Measurements from ENCODE around the gene HNRNPD.
A peak's percentile ranks its signal among the peaks of the same experiment; 100 is the strongest.

The HNRNPD gene

DNA sequence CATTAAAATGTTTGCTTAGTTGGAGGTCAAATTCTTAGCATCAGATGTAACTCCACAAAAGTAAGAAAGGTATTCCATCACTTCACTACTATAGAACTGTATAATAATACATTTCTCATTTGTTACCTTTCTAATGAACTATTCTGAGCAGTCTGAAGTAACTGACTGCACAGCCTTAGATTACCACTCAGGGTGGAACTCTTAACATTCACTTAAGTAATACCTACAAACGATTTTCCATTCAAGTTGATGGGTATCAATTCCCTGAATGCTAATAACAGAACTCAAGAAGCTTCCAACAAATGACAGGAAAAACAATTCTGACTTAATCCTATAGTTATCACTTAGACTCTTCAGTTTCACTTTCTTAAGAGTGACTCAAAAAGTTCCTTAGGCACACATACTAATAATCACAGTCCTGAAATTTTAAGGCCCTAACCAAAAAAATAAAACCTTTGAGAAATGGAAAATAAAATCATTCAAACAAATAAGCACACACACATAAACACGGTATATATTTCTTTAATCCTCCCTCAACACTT lies 20.9 kb downstream of the HNRNPD start:
- Histone ChIP-seq H4K91ac (ENCODE audit: low read length) (no peak overlapping the region), H3K14ac (ENCODE audit: low read length in 2 of 2) (no peak overlapping the region), H3K27ac (ENCODE audit: low read length, poor library complexity, severe bottlenecking) (no peak overlapping the region), H3K23ac (ENCODE audit: low read length in 2 of 2) (no peak overlapping the region), H2BK12ac (ENCODE audit: low read length in 2 of 2) (no peak overlapping the region), H3K4me2 (ENCODE audit: low read length, poor library complexity, severe bottlenecking) (no peak overlapping the region), H3K4me3 (ENCODE audit: insufficient read depth in 1 of 2, low read depth in 1 of 2, low read length in 2 of 2) (no peak overlapping the region), H2AK5ac (ENCODE audit: low read length, severe bottlenecking) (no peak overlapping the region), H4K8ac (ENCODE audit: low read length) (no peak overlapping the region), H2BK5ac (ENCODE audit: low read depth, low read length, poor library complexity, severe bottlenecking) (no peak overlapping the region), H3K4ac (ENCODE audit: low read depth in 1 of 2, low read length in 2 of 2) (no peak overlapping the region), H3K9ac (ENCODE audit: low read length) (peak overlapping the region; percentile 61), H3K9me3 (ENCODE audit: control insufficient read depth, low read length) (no peaks in the 10 kb centered on the region), H3K18ac (ENCODE audit: low read depth in 1 of 2, low read length in 2 of 2) (no peak overlapping the region), H3K4me1 (ENCODE audit: control insufficient read depth, insufficient read depth, low read depth, low read length) (peaks cover 1% of the 10 kb centered on the region), H2BK15ac (ENCODE audit: low read depth, poor library complexity, severe bottlenecking) (no peak overlapping the region), H3K27me3 (ENCODE audit: control insufficient read depth in 1 of 2, insufficient read depth in 1 of 2, low read length in 2 of 2) (no peaks in the 10 kb centered on the region), H3K36me3 (ENCODE audit: control insufficient read depth in 1 of 2, insufficient read depth in 2 of 2, low read depth in 1 of 2, low read length in 2 of 2) (peaks cover 17 to 80% of the 10 kb centered on the region in 2 experiments), H2BK120ac (ENCODE audit: low read depth, low read length) (no peak overlapping the region), H2AFZ (ENCODE audit: low read depth, low read length) (no peak overlapping the region), H3K79me1 (replicated peaks; ENCODE audit: low read length, poor library complexity, severe bottlenecking) (peaks cover 9% of the 10 kb centered on the region)
- DNase-seq: peak; percentile 33
- 73% methylated on average over 2 of the region's 2 CpGs for WGBS

DNA sequence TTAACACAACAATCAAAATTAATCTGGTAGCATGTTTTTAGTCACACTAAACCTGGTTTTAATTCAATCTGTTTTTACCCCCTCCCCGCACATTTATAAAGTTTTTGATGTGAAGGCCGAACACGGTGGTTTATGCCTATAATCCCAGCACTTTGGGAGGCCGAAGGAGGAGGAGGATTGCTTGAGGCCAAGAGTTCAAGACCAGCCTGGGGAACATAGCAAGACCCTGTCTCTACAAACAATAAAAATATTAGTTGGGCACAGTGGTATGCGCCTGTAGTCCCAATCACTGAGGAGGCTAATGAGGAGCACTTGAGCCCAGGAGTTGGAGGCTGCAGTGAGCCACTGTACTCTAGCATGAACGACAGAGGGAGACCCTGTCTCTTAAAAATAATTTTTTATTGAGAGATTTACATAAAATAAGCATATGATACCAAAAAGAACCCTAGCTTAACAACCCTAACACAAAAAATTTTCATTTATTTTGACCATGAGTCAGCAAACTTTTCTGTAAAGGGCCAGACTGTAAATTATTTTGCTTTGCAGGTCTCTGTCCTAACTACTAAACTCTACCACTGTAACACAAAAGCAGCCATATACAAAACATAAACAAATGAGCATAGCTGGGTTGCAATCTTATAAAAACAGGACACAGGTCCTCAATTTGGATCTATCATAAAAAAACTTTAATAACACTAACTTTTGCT lies 21.5 kb downstream of the HNRNPD start:
- Histone ChIP-seq H2BK5ac (ENCODE audit: low read depth, low read length, poor library complexity, severe bottlenecking) (no peak overlapping the region), H3K4me2 (ENCODE audit: low read length, poor library complexity, severe bottlenecking) (no peak overlapping the region), H3K4ac (ENCODE audit: low read depth in 1 of 2, low read length in 2 of 2) (no peak overlapping the region), H3K14ac (ENCODE audit: low read length in 2 of 2) (no peak overlapping the region), H2AFZ (ENCODE audit: low read depth, low read length) (no peak overlapping the region), H2BK120ac (ENCODE audit: low read depth, low read length) (no peak overlapping the region), H2AK5ac (ENCODE audit: low read length, severe bottlenecking) (no peak overlapping the region), H3K27me3 (ENCODE audit: control insufficient read depth in 1 of 2, insufficient read depth in 1 of 2, low read length in 2 of 2) (no peaks in the 10 kb centered on the region), H3K4me1 (ENCODE audit: control insufficient read depth, insufficient read depth, low read depth, low read length) (peaks cover 1% of the 10 kb centered on the region), H3K23ac (ENCODE audit: low read length in 2 of 2) (no peak overlapping the region), H3K18ac (ENCODE audit: low read depth in 1 of 2, low read length in 2 of 2) (no peak overlapping the region), H2BK15ac (ENCODE audit: low read depth, poor library complexity, severe bottlenecking) (no peak overlapping the region), H4K91ac (ENCODE audit: low read length) (no peak overlapping the region), H3K9ac (ENCODE audit: low read length) (peak overlapping the region; percentile 61), H3K36me3 (ENCODE audit: control insufficient read depth in 1 of 2, insufficient read depth in 2 of 2, low read depth in 1 of 2, low read length in 2 of 2) (peaks cover 23 to 74% of the 10 kb centered on the region in 2 experiments), H3K9me3 (ENCODE audit: control insufficient read depth, low read length) (no peaks in the 10 kb centered on the region), H3K79me1 (replicated peaks; ENCODE audit: low read length, poor library complexity, severe bottlenecking) (peaks cover 11% of the 10 kb centered on the region), H3K4me3 (ENCODE audit: insufficient read depth in 1 of 2, low read depth in 1 of 2, low read length in 2 of 2) (no peak overlapping the region), H4K8ac (ENCODE audit: low read length) (no peak overlapping the region), H3K27ac (ENCODE audit: low read length, poor library complexity, severe bottlenecking) (no peak overlapping the region), H2BK12ac (ENCODE audit: low read length in 2 of 2) (no peak overlapping the region)
- DNase-seq: no peak
- WGBS: 94% methylated on average over 5 of the region's 6 CpGs

DNA sequence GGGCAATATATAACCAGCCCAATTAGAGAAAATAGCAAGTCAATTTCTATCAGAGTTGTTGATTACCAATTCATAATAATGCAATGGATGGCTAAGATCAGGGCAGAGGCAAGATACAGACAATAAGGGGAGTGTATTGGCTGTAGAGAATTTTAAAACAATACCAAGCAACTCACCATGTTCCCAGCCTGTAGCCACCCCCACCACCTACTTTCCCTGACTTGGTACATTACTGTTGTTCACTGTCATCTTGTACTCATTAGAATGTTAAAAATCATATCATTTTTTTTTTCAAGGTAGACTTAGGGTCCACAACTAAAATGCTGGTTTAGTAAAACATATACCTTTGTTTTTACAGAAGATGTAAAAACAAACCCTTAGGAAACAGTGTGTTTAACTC lies 27.7 kb downstream of the HNRNPD start:
- no peaks in the 10 kb centered on the region for H3K27me3 ChIP-seq (ENCODE audit: control insufficient read depth in 1 of 2, insufficient read depth in 1 of 2, low read length in 2 of 2)
- H3K27ac ChIP-seq (ENCODE audit: low read length, poor library complexity, severe bottlenecking): no peak overlapping the region
- DNase-seq: no peak
- H2BK5ac ChIP-seq (ENCODE audit: low read depth, low read length, poor library complexity, severe bottlenecking): no peak overlapping the region
- H3K4me3 ChIP-seq (ENCODE audit: insufficient read depth in 1 of 2, low read depth in 1 of 2, low read length in 2 of 2): no peak overlapping the region
- no peak overlapping the region for H3K18ac ChIP-seq (ENCODE audit: low read depth in 1 of 2, low read length in 2 of 2)
- no peak overlapping the region for H3K14ac ChIP-seq (ENCODE audit: low read length in 2 of 2)
- H3K4me2 ChIP-seq (ENCODE audit: low read length, poor library complexity, severe bottlenecking): no peak overlapping the region
- H3K79me1 ChIP-seq (replicated peaks; ENCODE audit: low read length, poor library complexity, severe bottlenecking): peaks cover 11% of the 10 kb centered on the region
- no peak overlapping the region for H4K91ac ChIP-seq (ENCODE audit: low read length)
- no peak overlapping the region for H3K23ac ChIP-seq (ENCODE audit: low read length in 2 of 2)
- no peak overlapping the region for H2BK15ac ChIP-seq (ENCODE audit: low read depth, poor library complexity, severe bottlenecking)
- no peak overlapping the region for H3K9ac ChIP-seq (ENCODE audit: low read length)
- H3K36me3 ChIP-seq (ENCODE audit: control insufficient read depth in 1 of 2, insufficient read depth in 2 of 2, low read depth in 1 of 2, low read length in 2 of 2): peaks cover 17 to 28% of the 10 kb centered on the region in 2 experiments
- H2BK120ac ChIP-seq (ENCODE audit: low read depth, low read length): no peak overlapping the region
- H2BK12ac ChIP-seq (ENCODE audit: low read length in 2 of 2): no peak overlapping the region
- no peak overlapping the region for H3K4ac ChIP-seq (ENCODE audit: low read depth in 1 of 2, low read length in 2 of 2)
- H3K4me1 ChIP-seq (ENCODE audit: control insufficient read depth, insufficient read depth, low read depth, low read length): peaks cover 2% of the 10 kb centered on the region
- no peak overlapping the region for H4K8ac ChIP-seq (ENCODE audit: low read length)
- H2AFZ ChIP-seq (ENCODE audit: low read depth, low read length): no peak overlapping the region
- H3K9me3 ChIP-seq (ENCODE audit: control insufficient read depth, low read length): no peaks in the 10 kb centered on the region
- no peak overlapping the region for H2AK5ac ChIP-seq (ENCODE audit: low read length, severe bottlenecking)

DNA sequence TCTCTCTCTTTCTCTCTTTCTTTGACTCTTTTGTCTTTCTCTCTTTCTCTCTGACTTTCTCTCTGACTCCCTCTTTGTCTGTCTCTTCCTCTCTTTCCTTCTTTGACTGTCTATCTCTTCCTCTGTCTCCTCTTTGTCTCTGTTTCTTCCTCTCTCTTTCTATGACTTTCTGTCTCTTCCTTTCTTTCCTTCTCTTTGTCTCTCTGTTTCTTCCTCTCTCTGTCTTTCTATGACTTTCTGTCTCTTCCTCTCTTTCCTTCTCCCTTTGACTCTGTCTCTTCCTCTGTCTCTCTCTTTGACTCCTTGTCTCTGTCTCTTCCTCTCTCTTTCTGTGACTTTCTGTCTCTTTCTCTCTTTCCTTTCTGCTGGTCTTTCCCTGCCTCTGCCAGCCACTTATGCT lies 38.7 kb downstream of the HNRNPD start:
- Histone ChIP-seq H3K4ac (ENCODE audit: low read depth in 1 of 2, low read length in 2 of 2) (no peak overlapping the region), H2BK15ac (ENCODE audit: low read depth, poor library complexity, severe bottlenecking) (no peak overlapping the region), H3K27ac (ENCODE audit: low read length, poor library complexity, severe bottlenecking) (no peak overlapping the region), H2BK120ac (ENCODE audit: low read depth, low read length) (no peak overlapping the region), H3K9me3 (ENCODE audit: control insufficient read depth, low read length) (peaks cover 3% of the 10 kb centered on the region), H4K91ac (ENCODE audit: low read length) (no peak overlapping the region), H4K8ac (ENCODE audit: low read length) (no peak overlapping the region), H2BK12ac (ENCODE audit: low read length in 2 of 2) (no peak overlapping the region), H2AFZ (ENCODE audit: low read depth, low read length) (no peak overlapping the region), H3K4me3 (ENCODE audit: insufficient read depth in 1 of 2, low read depth in 1 of 2, low read length in 2 of 2) (no peak overlapping the region), H3K79me1 (replicated peaks; ENCODE audit: low read length, poor library complexity, severe bottlenecking) (no peaks in the 10 kb centered on the region), H2AK5ac (ENCODE audit: low read length, severe bottlenecking) (no peak overlapping the region), H3K36me3 (ENCODE audit: control insufficient read depth in 1 of 2, insufficient read depth in 2 of 2, low read depth in 1 of 2, low read length in 2 of 2) (no peaks in the 10 kb centered on the region), H3K14ac (ENCODE audit: low read length in 2 of 2) (no peak overlapping the region), H3K18ac (ENCODE audit: low read depth in 1 of 2, low read length in 2 of 2) (no peak overlapping the region), H3K27me3 (ENCODE audit: control insufficient read depth in 1 of 2, insufficient read depth in 1 of 2, low read length in 2 of 2) (no peaks in the 10 kb centered on the region), H2BK5ac (ENCODE audit: low read depth, low read length, poor library complexity, severe bottlenecking) (no peak overlapping the region), H3K23ac (ENCODE audit: low read length in 2 of 2) (no peak overlapping the region), H3K4me1 (ENCODE audit: control insufficient read depth, insufficient read depth, low read depth, low read length) (no peaks in the 10 kb centered on the region), H3K4me2 (ENCODE audit: low read length, poor library complexity, severe bottlenecking) (no peak overlapping the region), H3K9ac (ENCODE audit: low read length) (no peak overlapping the region)
- DNase-seq: no peak
